ENCODE results near the gene ABCB11.
A peak's percentile ranks its signal among the peaks of the same experiment; 100 is the strongest.

DNA sequence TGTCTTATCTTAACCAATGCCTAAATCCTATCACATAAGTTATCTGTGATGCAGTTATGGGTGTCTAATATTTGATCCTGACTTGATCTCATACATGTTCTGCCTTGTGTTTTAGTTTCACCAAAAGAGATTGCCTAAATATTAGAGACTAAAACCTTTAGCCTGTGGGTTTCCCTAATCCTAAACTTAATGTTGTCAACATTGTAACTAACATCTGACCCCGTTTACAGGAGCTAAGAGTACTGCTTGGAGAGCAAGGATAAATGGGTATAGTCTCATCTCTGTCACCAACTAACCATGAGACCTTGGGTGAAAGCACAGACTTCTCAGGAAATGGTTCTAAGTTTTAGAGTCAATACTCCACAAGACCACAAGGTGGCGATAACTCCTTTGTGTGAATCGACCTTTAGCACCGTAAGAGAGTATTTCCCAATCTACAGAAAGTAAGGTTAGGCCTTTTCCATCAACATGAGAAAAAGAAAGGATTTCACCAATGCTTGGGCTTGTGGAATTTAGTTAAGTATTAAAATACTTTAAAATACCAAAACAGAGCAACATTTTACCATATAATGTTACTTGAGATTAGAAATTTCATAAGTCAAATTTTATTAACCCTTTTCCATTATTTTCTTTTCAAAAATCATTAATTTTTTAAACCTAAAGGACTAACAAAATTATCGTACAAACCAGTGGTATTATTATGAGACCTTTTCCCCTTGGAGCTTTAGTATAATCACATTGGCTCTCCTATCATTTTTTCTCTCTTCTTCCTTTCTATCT, 69.5 kb downstream of the ABCB11 start:
- TF ChIP-seq, protein P1, sequence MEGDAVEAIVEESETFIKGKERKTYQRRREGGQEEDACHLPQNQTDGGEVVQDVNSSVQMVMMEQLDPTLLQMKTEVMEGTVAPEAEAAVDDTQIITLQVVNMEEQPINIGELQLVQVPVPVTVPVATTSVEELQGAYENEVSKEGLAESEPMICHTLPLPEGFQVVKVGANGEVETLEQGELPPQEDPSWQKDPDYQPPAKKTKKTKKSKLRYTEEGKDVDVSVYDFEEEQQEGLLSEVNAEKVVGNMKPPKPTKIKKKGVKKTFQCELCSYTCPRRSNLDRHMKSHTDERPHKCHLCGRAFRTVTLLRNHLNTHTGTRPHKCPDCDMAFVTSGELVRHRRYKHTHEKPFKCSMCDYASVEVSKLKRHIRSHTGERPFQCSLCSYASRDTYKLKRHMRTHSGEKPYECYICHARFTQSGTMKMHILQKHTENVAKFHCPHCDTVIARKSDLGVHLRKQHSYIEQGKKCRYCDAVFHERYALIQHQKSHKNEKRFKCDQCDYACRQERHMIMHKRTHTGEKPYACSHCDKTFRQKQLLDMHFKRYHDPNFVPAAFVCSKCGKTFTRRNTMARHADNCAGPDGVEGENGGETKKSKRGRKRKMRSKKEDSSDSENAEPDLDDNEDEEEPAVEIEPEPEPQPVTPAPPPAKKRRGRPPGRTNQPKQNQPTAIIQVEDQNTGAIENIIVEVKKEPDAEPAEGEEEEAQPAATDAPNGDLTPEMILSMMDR (IDR thresholded peaks at IDR 0.05) = peak; percentile 43 to 63 (median 58)
- TF ChIP-seq POLR2A (IDR thresholded peaks at IDR 0.05) = no peak

Measured in uterus (tissue), 2 donors.